K562 (cell line): ENCODE measurements around the gene APOL4. TPM values are rescaled to one million over a fixed set of nuclear protein-coding genes. Genes with fewer than 3 reads are reported as not detected.

Source experiments
- ATAC-seq: fragments of 200-7000 bp; cut with Tn5 transposase; 3 replicates; pipeline ENCODE4 v1.9.1; 2020; ENCODE audit warnings: moderate library complexity
- BruUV-seq: library from RNA; stranded (reverse); fragments of 400-500 nt; replicated peaks from 2 replicates; lab custom pipeline; 2021; lab: Mats Ljungman, UMichigan
- CTCF ChIA-PET: fragments of 300-600 bp; formaldehyde crosslinking; extraction: SDS; loops from one replicate; lab custom pipeline; 2021; ENCODE audit warnings: low intra/inter-chr PET ratio; lab: Yijun Ruan, JAX
- POLR2A ChIA-PET: fragments of 300-600, 350-650 bp; sonication (Branson Sonifier 250); formaldehyde crosslinking; extraction: SDS; loops from one replicate; lab custom pipeline; 2021; ENCODE audit warnings: antibody characterized with exemption, inconsistent platforms; lab: Yijun Ruan, JAX
- DNase-seq, 4 experiments: peaks; one replicate each; pipeline versions ENCODE4 v3.0.0 to v3.0.0-alpha.2; 2011 to 2018; ENCODE audit warnings: low spot score in 3 of 4, mixed read lengths in 3 of 4; ENCODE audit errors: extremely low read depth in 1 of 4
- FAIRE-seq: peaks from 2 replicates; lab custom pipeline; 2011; peaks lifted over from hg19 to GRCh38; lab: Jason Lieb, UNC
- H2AFZ ChIP-seq: 2 replicates; pipeline ENCODE4 v1.6.0; 2011; ENCODE audit warnings: low read depth, low read length, control low read depth, inconsistent platforms
- H3K27ac ChIP-seq: fragments of 200-600 bp; 3 replicates; pipeline ENCODE4 v1.8.0; 2011; ENCODE audit warnings: low read depth, mild to moderate bottlenecking, control low read depth, inconsistent platforms, low read length, moderate library complexity, mixed read lengths; ENCODE audit errors: extremely low read depth
- H3K27me3 ChIP-seq, 2 experiments: fragments of 300-600 bp in 1 of 2; 2 replicates in 1 of 2; 3 replicates in 1 of 2; pipeline versions ENCODE4 v1.6.0 to v1.8.0; 2011; ENCODE audit warnings: inconsistent platforms in 2 of 2, low read length in 2 of 2, mild to moderate bottlenecking in 1 of 2, mixed read lengths in 1 of 2, moderate library complexity in 1 of 2; ENCODE audit not compliant: control insufficient read depth in 2 of 2, insufficient read depth in 2 of 2
- H3K36me3 ChIP-seq: fragments of 300-600 bp; 3 replicates; pipeline ENCODE4 v1.8.0; 2011; ENCODE audit warnings: mild to moderate bottlenecking, low read length, inconsistent platforms; ENCODE audit not compliant: control insufficient read depth, insufficient read depth
- H3K4me1 ChIP-seq, 2 experiments: fragments of 200-600 bp in 1 of 2; replicated peaks in 1 of 2; 2 replicates in 1 of 2; 3 replicates in 1 of 2; pipeline versions ENCODE4 v1.5.1 to v1.8.0; 2011; ENCODE audit warnings: inconsistent platforms in 2 of 2, low read length in 2 of 2, mild to moderate bottlenecking in 1 of 2, mixed read lengths in 1 of 2, moderate library complexity in 1 of 2; ENCODE audit not compliant: control insufficient read depth in 2 of 2, insufficient read depth in 2 of 2
- H3K4me2 ChIP-seq: 2 replicates; pipeline ENCODE4 v1.6.1; 2011; ENCODE audit warnings: low read length, control low read depth, inconsistent platforms, mixed read lengths; ENCODE audit not compliant: insufficient read depth
- H3K4me3 ChIP-seq: fragments of 200-600 bp; sonication (generic), shearing (Covaris generic); 2 replicates; pipeline ENCODE4 v1.5.1; 2016; ENCODE audit warnings: control low read depth, inconsistent platforms
- H3K79me2 ChIP-seq: fragments of 200-600 bp; 3 replicates; pipeline ENCODE4 v1.8.0; 2011; ENCODE audit warnings: low read length, inconsistent platforms; ENCODE audit not compliant: control insufficient read depth, insufficient read depth
- H3K9ac ChIP-seq, 2 experiments: 2 replicates each; pipeline versions ENCODE4 v1.6.0 to v1.6.1; 2011; ENCODE audit warnings: low read depth in 2 of 2, low read length in 2 of 2, control low read depth in 1 of 2, inconsistent platforms in 1 of 2, mild to moderate bottlenecking in 1 of 2, mixed read lengths in 1 of 2; ENCODE audit not compliant: insufficient read depth in 1 of 2
- H3K9me1 ChIP-seq: one replicate; pipeline ENCODE4 v1.6.0; 2011; ENCODE audit warnings: inconsistent platforms, mild to moderate bottlenecking, low read length, moderate library complexity; ENCODE audit not compliant: control insufficient read depth, insufficient read depth
- H3K9me3 ChIP-seq: replicated peaks from 2 replicates; pipeline ENCODE4 v1.5.1; 2011; ENCODE audit warnings: low read depth, low read length, inconsistent platforms; ENCODE audit not compliant: control insufficient read depth, insufficient read depth
- H4K20me1 ChIP-seq: replicated peaks from 2 replicates; pipeline ENCODE4 v1.6.1; 2011; ENCODE audit warnings: low read length, inconsistent platforms, mixed read lengths; ENCODE audit not compliant: control insufficient read depth, insufficient read depth
- KAT2B ChIP-seq: IDR thresholded peaks from one replicate; pipeline ENCODE4 v1.6.1; 2012; ENCODE audit warnings: low read depth, mild to moderate bottlenecking, control low read depth, inconsistent platforms, low read length, moderate library complexity
- KAT8 ChIP-seq: fragments of 450-650 bp; IDR thresholded peaks from 2 replicates; pipeline ENCODE4 v1.6.1; 2016; ENCODE audit warnings: low read depth, mild to moderate bottlenecking
- NFATC3 ChIP-seq: fragments of 450-650 bp; IDR thresholded peaks from 2 replicates; pipeline ENCODE4 v1.6.1; 2017; ENCODE audit warnings: mild to moderate bottlenecking
- NR3C1 ChIP-seq: sonication (generic); formaldehyde crosslinking; IDR thresholded peaks from 2 replicates; pipeline ENCODE4 v1.8.1; 2022; ENCODE audit warnings: missing genetic modification reagents
- TAF7 ChIP-seq: fragments of 450-650 bp; IDR thresholded peaks from 2 replicates; pipeline ENCODE4 v1.6.1; 2016; ENCODE audit warnings: missing genetic modification characterization, missing compliant biosample characterization
- TAF9B ChIP-seq: fragments of 450-650 bp; IDR thresholded peaks from 2 replicates; pipeline ENCODE4 v1.6.1; 2018; ENCODE audit warnings: mild to moderate bottlenecking; ENCODE audit not compliant: partially characterized antibody
- ZBTB1 ChIP-seq: sonication (generic); formaldehyde crosslinking; IDR thresholded peaks from 2 replicates; pipeline ENCODE4 v1.8.1; 2023; ENCODE audit warnings: missing genetic modification reagents, low read depth, mild to moderate bottlenecking, borderline replicate concordance
- ZNF146 ChIP-seq: IDR thresholded peaks from one replicate; pipeline ENCODE4 v1.6.1; 2018; ENCODE audit warnings: missing compliant biosample characterization; ENCODE audit not compliant: unreplicated experiment
- ZNF79 ChIP-seq: fragments of 250-450 bp; sonication (Bioruptor Pico); IDR thresholded peaks from 2 replicates; pipeline ENCODE4 v1.4.0; 2020; ENCODE audit warnings: low read depth, mild to moderate bottlenecking, moderate library complexity
- WGBS: fragments of 100-300 bp; shearing (Covaris generic); methylation state at CpG from one replicate; pipeline ENCODE4 v1.1.6; 2016; ENCODE audit warnings: low coverage, mixed read lengths; ENCODE audit not compliant: insufficient coverage; ENCODE audit errors: missing lambda C conversion rate; 5-methylcytosine and 5-hydroxymethylcytosine counted together
- in situ Hi-C: fragments of 300-500 bp; cut with MboI; formaldehyde crosslinking; loops from 4 replicates; pipeline ENCODE4 v1.15.0; 2018; ENCODE audit warnings: inconsistent platforms, mixed read lengths
- intact Hi-C: fragments of 100-400 bp; cut with micrococcal nuclease; formaldehyde crosslinking; loops from 2 replicates; pipeline ENCODE4 v1.14.2; 2022
- polyA plus RNA-seq, 8 experiments: library from polyadenylated mRNA; depleted of rRNA in 4 of 8; stranded (reverse) in 5 of 8; unstranded in 3 of 8; fragments of >200 nt; fragmentation: Nextera tagmentation in 2 of 8; fragmentation: Illumina TruSeq in 1 of 8; extraction: Ambion mirVana in 2 of 8; extraction: Trizol in 1 of 8; gene quantifications; 2 replicates each; pipeline versions ENCODE4 v1.2.1 to v1.2.3, GENCODE V29; 2011 to 2014; ENCODE audit warnings: inconsistent platforms in 1 of 8, missing spikeins in 1 of 8
- total RNA-seq, 7 experiments: library from RNA; depleted of rRNA in 6 of 7; stranded (reverse); fragments of >200 nt in 6 of 7; fragmentation: Illumina TruSeq in 2 of 7; extraction: Trizol in 2 of 7; gene quantifications; 2 replicates each; pipeline versions ENCODE4 v1.2.1 to v1.2.3, GENCODE V29; 2011 to 2021; ENCODE audit warnings: low replicate concordance in 1 of 7
- TF ChIP-seq, protein P1 (sequence below): fragments of 450-650 bp; IDR thresholded peaks from 2 replicates; pipeline ENCODE4 v1.6.1; 2016; ENCODE audit warnings: mild to moderate bottlenecking, moderate library complexity
- TF ChIP-seq, protein P2 (sequence below): IDR thresholded peaks from 3 replicates; pipeline ENCODE4 v1.6.1; 2011; ENCODE audit warnings: borderline replicate concordance, mild to moderate bottlenecking; ENCODE audit not compliant: insufficient read length, insufficient read depth

APOL4 gene
- total and polyA plus RNA-seq, 9 of the 15 experiments (the other 6 are each of a cell fraction or from before 2014, with no cell fraction given) = 6.5 to 15.0 (median 9.8) TPM

DNA sequence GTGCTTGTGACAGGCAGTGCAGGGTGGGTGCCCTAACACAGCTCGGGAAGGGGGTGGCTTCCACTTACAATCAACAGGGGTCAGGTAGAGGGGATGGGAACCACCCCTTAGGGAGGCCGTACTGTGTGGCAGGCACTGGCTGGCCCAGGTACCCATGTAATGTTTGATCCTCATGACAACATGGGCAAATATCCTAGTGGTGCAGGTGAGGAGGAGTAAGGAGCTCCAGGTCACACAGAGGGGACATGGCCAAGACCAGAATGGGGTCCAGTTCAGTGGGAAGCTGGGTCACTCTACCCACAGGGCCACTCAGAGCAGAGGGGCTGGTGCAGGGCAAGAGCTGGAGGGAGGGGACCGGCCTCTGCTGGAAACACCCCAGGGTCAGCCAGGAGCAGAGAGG is 3.1 kb downstream of the APOL4 start:
- in situ Hi-C loops (no loop called here), intact Hi-C loops (no loop called here)
- Histone ChIP-seq H3K27me3 (no peaks in the 10 kb centered on the region), H3K4me3 (no peak overlapping the region), H3K27ac (peak overlapping the region; percentile 69), H3K9me1 (no peaks in the 10 kb centered on the region), H4K20me1 (no peaks in the 10 kb centered on the region), H3K4me2 (peak overlapping the region; percentile 63), H3K79me2 (peaks cover 18% of the 10 kb centered on the region), H3K9ac (peak overlapping the region in 1 of 2 experiments; percentile 38; a peak in 1 of 4 replicates), H2AFZ (no peak overlapping the region), H3K36me3 (peaks cover 22% of the 10 kb centered on the region; the same call in 1 of the 3 replicates), H3K9me3 (no peaks in the 10 kb centered on the region), H3K4me1 (peaks cover 41 to 43% of the 10 kb centered on the region in 2 experiments; a peak in 4 of 5 replicates)
- ChIA-PET CTCF (interaction anchor here (1.1 kb wide), 1 partner anchor 88 kb away, joined by 3 read pairs; no protein-coding TSS in a partner anchor), POLR2A (interaction anchor here (0.6 kb wide), 2 partner anchors 183 to 899 kb away, joined by 3 to 4 read pairs; partner anchors contain the start of gene TOM1)
- no TSS peak for BruUV-seq
- no peak for ATAC-seq
- 50% methylated on average over 2 of the region's 3 CpGs for whole genome bisulfite sequencing
- FAIRE-seq = no peak
- no peak for DNase-seq
- TF ChIP-seq, protein P1, sequence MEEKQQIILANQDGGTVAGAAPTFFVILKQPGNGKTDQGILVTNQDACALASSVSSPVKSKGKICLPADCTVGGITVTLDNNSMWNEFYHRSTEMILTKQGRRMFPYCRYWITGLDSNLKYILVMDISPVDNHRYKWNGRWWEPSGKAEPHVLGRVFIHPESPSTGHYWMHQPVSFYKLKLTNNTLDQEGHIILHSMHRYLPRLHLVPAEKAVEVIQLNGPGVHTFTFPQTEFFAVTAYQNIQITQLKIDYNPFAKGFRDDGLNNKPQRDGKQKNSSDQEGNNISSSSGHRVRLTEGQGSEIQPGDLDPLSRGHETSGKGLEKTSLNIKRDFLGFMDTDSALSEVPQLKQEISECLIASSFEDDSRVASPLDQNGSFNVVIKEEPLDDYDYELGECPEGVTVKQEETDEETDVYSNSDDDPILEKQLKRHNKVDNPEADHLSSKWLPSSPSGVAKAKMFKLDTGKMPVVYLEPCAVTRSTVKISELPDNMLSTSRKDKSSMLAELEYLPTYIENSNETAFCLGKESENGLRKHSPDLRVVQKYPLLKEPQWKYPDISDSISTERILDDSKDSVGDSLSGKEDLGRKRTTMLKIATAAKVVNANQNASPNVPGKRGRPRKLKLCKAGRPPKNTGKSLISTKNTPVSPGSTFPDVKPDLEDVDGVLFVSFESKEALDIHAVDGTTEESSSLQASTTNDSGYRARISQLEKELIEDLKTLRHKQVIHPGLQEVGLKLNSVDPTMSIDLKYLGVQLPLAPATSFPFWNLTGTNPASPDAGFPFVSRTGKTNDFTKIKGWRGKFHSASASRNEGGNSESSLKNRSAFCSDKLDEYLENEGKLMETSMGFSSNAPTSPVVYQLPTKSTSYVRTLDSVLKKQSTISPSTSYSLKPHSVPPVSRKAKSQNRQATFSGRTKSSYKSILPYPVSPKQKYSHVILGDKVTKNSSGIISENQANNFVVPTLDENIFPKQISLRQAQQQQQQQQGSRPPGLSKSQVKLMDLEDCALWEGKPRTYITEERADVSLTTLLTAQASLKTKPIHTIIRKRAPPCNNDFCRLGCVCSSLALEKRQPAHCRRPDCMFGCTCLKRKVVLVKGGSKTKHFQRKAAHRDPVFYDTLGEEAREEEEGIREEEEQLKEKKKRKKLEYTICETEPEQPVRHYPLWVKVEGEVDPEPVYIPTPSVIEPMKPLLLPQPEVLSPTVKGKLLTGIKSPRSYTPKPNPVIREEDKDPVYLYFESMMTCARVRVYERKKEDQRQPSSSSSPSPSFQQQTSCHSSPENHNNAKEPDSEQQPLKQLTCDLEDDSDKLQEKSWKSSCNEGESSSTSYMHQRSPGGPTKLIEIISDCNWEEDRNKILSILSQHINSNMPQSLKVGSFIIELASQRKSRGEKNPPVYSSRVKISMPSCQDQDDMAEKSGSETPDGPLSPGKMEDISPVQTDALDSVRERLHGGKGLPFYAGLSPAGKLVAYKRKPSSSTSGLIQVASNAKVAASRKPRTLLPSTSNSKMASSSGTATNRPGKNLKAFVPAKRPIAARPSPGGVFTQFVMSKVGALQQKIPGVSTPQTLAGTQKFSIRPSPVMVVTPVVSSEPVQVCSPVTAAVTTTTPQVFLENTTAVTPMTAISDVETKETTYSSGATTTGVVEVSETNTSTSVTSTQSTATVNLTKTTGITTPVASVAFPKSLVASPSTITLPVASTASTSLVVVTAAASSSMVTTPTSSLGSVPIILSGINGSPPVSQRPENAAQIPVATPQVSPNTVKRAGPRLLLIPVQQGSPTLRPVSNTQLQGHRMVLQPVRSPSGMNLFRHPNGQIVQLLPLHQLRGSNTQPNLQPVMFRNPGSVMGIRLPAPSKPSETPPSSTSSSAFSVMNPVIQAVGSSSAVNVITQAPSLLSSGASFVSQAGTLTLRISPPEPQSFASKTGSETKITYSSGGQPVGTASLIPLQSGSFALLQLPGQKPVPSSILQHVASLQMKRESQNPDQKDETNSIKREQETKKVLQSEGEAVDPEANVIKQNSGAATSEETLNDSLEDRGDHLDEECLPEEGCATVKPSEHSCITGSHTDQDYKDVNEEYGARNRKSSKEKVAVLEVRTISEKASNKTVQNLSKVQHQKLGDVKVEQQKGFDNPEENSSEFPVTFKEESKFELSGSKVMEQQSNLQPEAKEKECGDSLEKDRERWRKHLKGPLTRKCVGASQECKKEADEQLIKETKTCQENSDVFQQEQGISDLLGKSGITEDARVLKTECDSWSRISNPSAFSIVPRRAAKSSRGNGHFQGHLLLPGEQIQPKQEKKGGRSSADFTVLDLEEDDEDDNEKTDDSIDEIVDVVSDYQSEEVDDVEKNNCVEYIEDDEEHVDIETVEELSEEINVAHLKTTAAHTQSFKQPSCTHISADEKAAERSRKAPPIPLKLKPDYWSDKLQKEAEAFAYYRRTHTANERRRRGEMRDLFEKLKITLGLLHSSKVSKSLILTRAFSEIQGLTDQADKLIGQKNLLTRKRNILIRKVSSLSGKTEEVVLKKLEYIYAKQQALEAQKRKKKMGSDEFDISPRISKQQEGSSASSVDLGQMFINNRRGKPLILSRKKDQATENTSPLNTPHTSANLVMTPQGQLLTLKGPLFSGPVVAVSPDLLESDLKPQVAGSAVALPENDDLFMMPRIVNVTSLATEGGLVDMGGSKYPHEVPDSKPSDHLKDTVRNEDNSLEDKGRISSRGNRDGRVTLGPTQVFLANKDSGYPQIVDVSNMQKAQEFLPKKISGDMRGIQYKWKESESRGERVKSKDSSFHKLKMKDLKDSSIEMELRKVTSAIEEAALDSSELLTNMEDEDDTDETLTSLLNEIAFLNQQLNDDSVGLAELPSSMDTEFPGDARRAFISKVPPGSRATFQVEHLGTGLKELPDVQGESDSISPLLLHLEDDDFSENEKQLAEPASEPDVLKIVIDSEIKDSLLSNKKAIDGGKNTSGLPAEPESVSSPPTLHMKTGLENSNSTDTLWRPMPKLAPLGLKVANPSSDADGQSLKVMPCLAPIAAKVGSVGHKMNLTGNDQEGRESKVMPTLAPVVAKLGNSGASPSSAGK = no peak
- TF ChIP-seq ZNF146 (no peak), KAT2B (no peak), ZNF79 (CRISPR knock-in tag) (no peak), TAF9B (no peak), KAT8 (no peak), NR3C1 (CRISPR knock-in tag) (no peak), ZBTB1 (CRISPR knock-in tag) (no peak), NFATC3 (no peak), TAF7 (tag) (no peak)
- TF ChIP-seq, protein P2, sequence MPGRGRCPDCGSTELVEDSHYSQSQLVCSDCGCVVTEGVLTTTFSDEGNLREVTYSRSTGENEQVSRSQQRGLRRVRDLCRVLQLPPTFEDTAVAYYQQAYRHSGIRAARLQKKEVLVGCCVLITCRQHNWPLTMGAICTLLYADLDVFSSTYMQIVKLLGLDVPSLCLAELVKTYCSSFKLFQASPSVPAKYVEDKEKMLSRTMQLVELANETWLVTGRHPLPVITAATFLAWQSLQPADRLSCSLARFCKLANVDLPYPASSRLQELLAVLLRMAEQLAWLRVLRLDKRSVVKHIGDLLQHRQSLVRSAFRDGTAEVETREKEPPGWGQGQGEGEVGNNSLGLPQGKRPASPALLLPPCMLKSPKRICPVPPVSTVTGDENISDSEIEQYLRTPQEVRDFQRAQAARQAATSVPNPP = no peak
